OCI-LY7 (cell line): ENCODE data around the gene TTLL5. TPM values are rescaled to one million over a fixed set of nuclear protein-coding genes. Genes with fewer than 3 reads are reported as not detected.
A peak's percentile ranks its signal among the peaks of the same experiment; 100 is the strongest.

Source experiments
- BruUV-seq: library from RNA; stranded (reverse); fragments of 400-500 nt; replicated peaks from 2 replicates; lab custom pipeline; 2021; lab: Mats Ljungman, UMichigan
- CTCF ChIA-PET: fragments of 300-600 bp; sonication (Branson Sonifier 250); formaldehyde crosslinking; loops from one replicate; lab custom pipeline; 2022; ENCODE audit warnings: antibody characterized with exemption; ENCODE audit not compliant: unreplicated experiment; lab: Charles Lee
- POLR2A ChIA-PET: fragments of 300-600 bp; sonication (Branson Sonifier 250); formaldehyde crosslinking; loops from one replicate; lab custom pipeline; 2022; ENCODE audit warnings: antibody characterized with exemption; lab: Charles Lee
- DNase-seq: peaks from one replicate; pipeline ENCODE4 v3.0.0-alpha.2; 2015; ENCODE audit warnings: low spot score
- H2AFZ ChIP-seq: fragments of 200-600 bp; sonication (generic), shearing (Covaris generic); 2 replicates; pipeline ENCODE4 v1.6.1; 2014; ENCODE audit warnings: mild to moderate bottlenecking, antibody characterized with exemption, low read length, moderate library complexity
- H3K27ac ChIP-seq: fragments of 200-600 bp; sonication (generic); 2 replicates; pipeline ENCODE4 v1.5.1; 2014; ENCODE audit warnings: mixed run types, low read depth, mild to moderate bottlenecking, moderate library complexity, low read length, inconsistent platforms; ENCODE audit not compliant: poor library complexity, severe bottlenecking
- H3K36me3 ChIP-seq: fragments of 200-600 bp; sonication (generic); 2 replicates; pipeline ENCODE4 v1.6.1; 2014; ENCODE audit warnings: mild to moderate bottlenecking, antibody characterized with exemption, low read length, moderate library complexity, mixed read lengths; ENCODE audit not compliant: insufficient read depth
- H3K4me1 ChIP-seq: fragments of 200-600 bp; sonication (generic); 2 replicates; pipeline ENCODE4 v1.5.1; 2014; ENCODE audit warnings: mild to moderate bottlenecking, low read length; ENCODE audit not compliant: insufficient read depth, poor library complexity, severe bottlenecking
- H3K4me2 ChIP-seq: fragments of 200-600 bp; sonication (generic); 2 replicates; pipeline ENCODE4 v1.6.1; 2014; ENCODE audit warnings: mild to moderate bottlenecking, low read length
- H3K4me3 ChIP-seq: fragments of 200-600 bp; sonication (generic); 2 replicates; pipeline ENCODE4 v1.5.1; 2014; ENCODE audit warnings: mild to moderate bottlenecking, low read depth, low read length; ENCODE audit not compliant: poor library complexity, severe bottlenecking
- H3K79me2 ChIP-seq: fragments of 200-600 bp; sonication (generic); 2 replicates; pipeline ENCODE4 v1.6.1; 2016; ENCODE audit warnings: low read depth, mild to moderate bottlenecking, low read length, moderate library complexity, mixed read lengths; ENCODE audit not compliant: insufficient read depth
- H3K9me2 ChIP-seq: fragments of 200-600 bp; sonication (generic); 2 replicates; pipeline ENCODE4 v1.6.1; 2016; ENCODE audit warnings: mild to moderate bottlenecking, low read length, mixed read lengths; ENCODE audit not compliant: insufficient read depth
- H3K9me3 ChIP-seq: fragments of 200-600 bp; sonication (generic); 2 replicates; pipeline ENCODE4 v1.6.1; 2014; ENCODE audit warnings: mild to moderate bottlenecking, mixed run types, low read length, mixed read lengths
- H4K20me1 ChIP-seq: fragments of 200-600 bp; sonication (generic); 2 replicates; pipeline ENCODE4 v1.6.1; 2014; ENCODE audit warnings: mild to moderate bottlenecking, antibody characterized with exemption, low read length, moderate library complexity, mixed read lengths; ENCODE audit not compliant: insufficient read depth
- EZH2phosphoT487 ChIP-seq: fragments of 200-600 bp; sonication (generic); IDR thresholded peaks from 2 replicates; pipeline ENCODE4 v1.6.1; 2018; ENCODE audit warnings: low read depth, borderline replicate concordance, mild to moderate bottlenecking, mixed run types, antibody characterized with exemption, low read length, moderate library complexity, mixed read lengths
- intact Hi-C: fragments of 100-400 bp; cut with micrococcal nuclease; formaldehyde crosslinking; loops from one replicate; pipeline ENCODE4 v1.10.0; 2022; ENCODE audit not compliant: unreplicated experiment
- total RNA-seq, 2 experiments: library from RNA; depleted of rRNA in 1 of 2; stranded (reverse); fragments of >200 nt in 1 of 2; shearing (Covaris generic) in 1 of 2; gene quantifications; 2 replicates each; pipeline ENCODE4 v1.2.3, GENCODE V29; 2014 to 2022
- TF ChIP-seq, protein P1 (sequence below): fragments of 200-600 bp; sonication (generic); conservative IDR thresholded peaks from 2 replicates; pipeline ENCODE4 v1.5.1; 2014; ENCODE audit warnings: mild to moderate bottlenecking, antibody characterized with exemption, low read length, moderate library complexity, mixed read lengths

Gene TTLL5
- total RNA-seq, 2 experiments from 2014 or later, result 34.3 to 55.6 TPM

DNA sequence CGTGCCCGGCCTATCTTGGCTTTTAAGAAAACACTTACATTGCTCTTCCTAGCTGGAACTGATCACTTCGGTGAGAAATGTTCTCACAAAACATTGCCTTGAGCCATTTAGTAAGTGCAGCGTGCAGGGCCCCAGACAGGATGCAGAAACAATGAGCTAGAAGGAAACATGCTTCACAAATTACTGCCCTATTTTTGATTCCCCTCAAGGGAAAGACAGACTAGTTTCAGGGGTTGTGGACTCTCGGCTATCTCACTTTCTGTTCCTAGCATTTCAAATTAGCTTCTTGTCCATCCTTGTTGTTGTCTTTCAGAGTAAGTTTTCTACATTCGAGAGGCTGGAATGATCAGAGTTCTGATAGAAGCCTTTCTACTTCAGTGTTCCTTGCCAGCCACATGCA is 299.2 kb downstream of the TTLL5 start:
- intact Hi-C loops, result loop anchor here (2.0 kb wide), 1 partner anchor 19 kb away; no protein-coding TSS in a partner anchor
- Histone ChIP-seq H3K9me3 (no peaks in the 10 kb centered on the region), H2AFZ (peak overlapping the region; percentile 54; the same call in 1 of the 2 replicates), H3K36me3 (no peaks in the 10 kb centered on the region; the same call in 1 of the 2 replicates), H3K9me2 (no peaks in the 10 kb centered on the region), H4K20me1 (no peaks in the 10 kb centered on the region), H3K4me3 (peak overlapping the region; percentile 45), H3K4me2 (peak overlapping the region; percentile 73), H3K27ac (peak overlapping the region; percentile 85), H3K4me1 (peaks cover 32% of the 10 kb centered on the region), H3K79me2 (no peaks in the 10 kb centered on the region)
- ChIA-PET POLR2A (interaction anchor here (0.7 to 1.3 kb wide), 5 partner anchors 10 to 299 kb away, joined by 3 to 6 read pairs (median 3); partner anchors contain the start of genes ERG28 and TTLL5), CTCF (interaction anchor here (1.3 to 1.4 kb wide), 2 partner anchors 13 to 16 kb away, joined by 3 to 6 read pairs; no protein-coding TSS in a partner anchor)
- no peak for TF ChIP-seq EZH2phosphoT487
- TF ChIP-seq, protein P1, sequence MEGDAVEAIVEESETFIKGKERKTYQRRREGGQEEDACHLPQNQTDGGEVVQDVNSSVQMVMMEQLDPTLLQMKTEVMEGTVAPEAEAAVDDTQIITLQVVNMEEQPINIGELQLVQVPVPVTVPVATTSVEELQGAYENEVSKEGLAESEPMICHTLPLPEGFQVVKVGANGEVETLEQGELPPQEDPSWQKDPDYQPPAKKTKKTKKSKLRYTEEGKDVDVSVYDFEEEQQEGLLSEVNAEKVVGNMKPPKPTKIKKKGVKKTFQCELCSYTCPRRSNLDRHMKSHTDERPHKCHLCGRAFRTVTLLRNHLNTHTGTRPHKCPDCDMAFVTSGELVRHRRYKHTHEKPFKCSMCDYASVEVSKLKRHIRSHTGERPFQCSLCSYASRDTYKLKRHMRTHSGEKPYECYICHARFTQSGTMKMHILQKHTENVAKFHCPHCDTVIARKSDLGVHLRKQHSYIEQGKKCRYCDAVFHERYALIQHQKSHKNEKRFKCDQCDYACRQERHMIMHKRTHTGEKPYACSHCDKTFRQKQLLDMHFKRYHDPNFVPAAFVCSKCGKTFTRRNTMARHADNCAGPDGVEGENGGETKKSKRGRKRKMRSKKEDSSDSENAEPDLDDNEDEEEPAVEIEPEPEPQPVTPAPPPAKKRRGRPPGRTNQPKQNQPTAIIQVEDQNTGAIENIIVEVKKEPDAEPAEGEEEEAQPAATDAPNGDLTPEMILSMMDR, result no peak
- DNase-seq, result peak; percentile 85
- no TSS peak for BruUV-seq

DNA sequence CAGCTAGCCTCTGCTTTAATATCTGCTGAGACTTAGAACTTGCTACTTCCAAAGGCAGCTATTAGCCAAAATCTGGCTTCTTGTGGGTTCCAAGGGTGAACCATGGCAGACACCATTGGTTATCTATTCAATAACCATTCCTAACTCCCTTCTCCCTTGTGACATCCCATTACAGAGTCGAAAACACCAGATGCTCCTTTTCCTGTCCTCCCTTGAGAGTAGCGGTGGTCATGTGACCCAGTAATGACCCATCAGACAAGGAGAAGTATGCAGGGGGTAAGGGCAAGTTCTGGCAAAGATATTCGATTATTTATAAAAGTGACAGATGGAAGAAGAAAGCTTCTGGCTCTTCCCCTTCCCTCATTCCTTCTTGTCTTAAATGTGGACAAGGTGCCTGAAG is 300.6 kb downstream of the TTLL5 start:
- H4K20me1 ChIP-seq, result no peaks in the 10 kb centered on the region
- no peak overlapping the region for H2AFZ ChIP-seq
- no peak overlapping the region for H3K4me2 ChIP-seq
- TF ChIP-seq, protein P1, result no peak
- TF ChIP-seq EZH2phosphoT487, result no peak
- H3K27ac ChIP-seq, result peak overlapping the region; percentile 85
- intact Hi-C loops, result loop anchor here (2.0 kb wide), 1 partner anchor 17 kb away; no protein-coding TSS in a partner anchor
- H3K79me2 ChIP-seq, result no peaks in the 10 kb centered on the region
- ChIA-PET POLR2A (interaction anchor here (0.9 to 1.7 kb wide), 2 partner anchors 12 to 33 kb away, joined by 3 to 4 read pairs; no protein-coding TSS in a partner anchor), CTCF (interaction anchor here (1.4 kb wide), 1 partner anchor 15 kb away, joined by 6 read pairs; no protein-coding TSS in a partner anchor)
- no peaks in the 10 kb centered on the region; the same call in 1 of the 2 replicates for H3K36me3 ChIP-seq
- no peak overlapping the region for H3K4me3 ChIP-seq
- H3K9me3 ChIP-seq, result no peaks in the 10 kb centered on the region
- no peak for DNase-seq
- BruUV-seq, result no TSS peak
- H3K9me2 ChIP-seq, result no peaks in the 10 kb centered on the region
- H3K4me1 ChIP-seq, result peaks cover 32% of the 10 kb centered on the region

DNA sequence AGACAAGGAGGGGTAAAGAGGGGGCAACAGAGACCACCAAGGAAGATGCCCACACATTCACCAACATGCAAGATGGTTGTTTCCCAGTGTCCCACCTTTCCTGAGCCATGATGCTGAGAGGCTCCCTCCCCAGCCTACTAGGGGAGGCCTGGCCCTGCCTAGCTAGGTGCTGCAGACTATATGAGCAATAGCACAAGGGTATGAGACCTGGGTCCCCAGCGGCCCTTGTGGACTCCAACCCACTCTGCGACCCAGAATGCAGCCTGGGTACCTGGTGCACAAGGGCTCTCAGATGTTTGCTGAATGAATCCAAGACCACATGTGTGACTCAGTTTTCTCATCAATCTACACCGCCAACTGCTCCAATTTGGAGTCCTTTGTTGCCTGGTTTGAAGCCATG is 306.8 kb downstream of the TTLL5 start:
- peaks cover 8% of the 10 kb centered on the region for H3K4me1 ChIP-seq
- H4K20me1 ChIP-seq, result no peaks in the 10 kb centered on the region
- H3K79me2 ChIP-seq, result no peaks in the 10 kb centered on the region
- no peaks in the 10 kb centered on the region for H3K9me3 ChIP-seq
- no TSS peak for BruUV-seq
- no peaks in the 10 kb centered on the region for H3K36me3 ChIP-seq
- no peak overlapping the region for H2AFZ ChIP-seq
- no peak for DNase-seq
- H3K4me3 ChIP-seq, result no peak overlapping the region
- no peak overlapping the region for H3K27ac ChIP-seq
- no peak for TF ChIP-seq EZH2phosphoT487
- TF ChIP-seq, protein P1, result no peak
- ChIA-PET CTCF (no interaction called here), POLR2A (no interaction called here)
- H3K9me2 ChIP-seq, result no peaks in the 10 kb centered on the region
- H3K4me2 ChIP-seq, result no peak overlapping the region
- intact Hi-C loops, result no loop called here
